ENCODE results near the gene CDC42EP4. TPM values are rescaled to one million over a fixed set of nuclear protein-coding genes. Genes with fewer than 3 reads are reported as not detected.
A peak's percentile ranks its signal among the peaks of the same experiment; 100 is the strongest.

The CDC42EP4 gene
- total RNA-seq, 2 donors from 2014 or later = 73.8 to 134 TPM

DNA sequence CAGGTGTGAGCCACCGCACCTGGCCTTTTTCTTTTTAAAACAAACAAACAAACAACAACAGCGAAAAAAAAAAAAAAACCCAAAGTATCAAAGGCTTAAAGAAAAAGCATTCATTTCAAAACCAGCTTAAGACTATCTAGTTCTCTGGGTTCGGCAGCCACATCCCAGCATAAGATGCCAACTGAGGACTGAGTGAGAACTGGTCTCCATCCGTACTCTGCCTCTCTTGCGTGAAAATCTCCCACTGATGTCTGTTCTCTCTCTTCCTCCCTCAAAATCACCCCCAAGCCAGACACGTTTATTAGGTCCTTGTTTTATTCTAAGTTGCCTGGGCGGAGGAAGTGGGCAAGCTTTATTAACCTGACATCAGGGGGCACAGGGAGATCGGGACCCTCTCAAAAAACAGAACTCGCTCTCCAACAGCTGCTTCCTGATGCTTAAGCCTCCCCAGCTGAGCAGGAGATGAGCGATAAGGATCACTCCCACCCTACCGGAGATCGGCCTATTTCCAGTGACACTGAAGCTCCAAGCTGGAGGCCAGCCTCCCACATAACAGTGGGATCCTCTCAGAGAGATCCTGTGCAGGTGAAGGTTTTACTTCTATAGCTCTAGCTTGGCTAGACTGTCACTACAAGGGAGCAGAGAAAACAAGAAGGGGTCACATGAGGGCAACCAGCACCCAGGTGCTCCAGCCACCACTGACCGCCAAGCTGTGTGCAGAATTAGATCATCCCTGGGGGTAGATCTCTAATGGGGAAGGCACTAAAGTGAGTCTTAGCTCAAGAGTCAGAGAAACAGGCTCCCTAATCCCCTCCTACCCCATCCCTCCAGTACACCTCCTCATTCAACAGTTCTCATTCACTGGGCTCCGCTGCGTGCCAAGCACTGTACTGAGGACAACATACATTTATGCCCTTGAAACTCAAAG is 13.6 kb downstream of the CDC42EP4 start:
- Histone ChIP-seq H3K4me1 (ENCODE audit: control insufficient read depth in 1 of 2, low read depth in 2 of 2) (peaks cover 25 to 69% of the 10 kb centered on the region in 2 donors), H3K4me3 (no peak overlapping the region), H3K27me3 (replicated peaks; ENCODE audit: insufficient read depth) (no peaks in the 10 kb centered on the region), H3K27ac (no peak overlapping the region), H3K36me3 (no peaks in the 10 kb centered on the region), H3K9me3 (no peaks in the 10 kb centered on the region)
- TF ChIP-seq, protein P1, sequence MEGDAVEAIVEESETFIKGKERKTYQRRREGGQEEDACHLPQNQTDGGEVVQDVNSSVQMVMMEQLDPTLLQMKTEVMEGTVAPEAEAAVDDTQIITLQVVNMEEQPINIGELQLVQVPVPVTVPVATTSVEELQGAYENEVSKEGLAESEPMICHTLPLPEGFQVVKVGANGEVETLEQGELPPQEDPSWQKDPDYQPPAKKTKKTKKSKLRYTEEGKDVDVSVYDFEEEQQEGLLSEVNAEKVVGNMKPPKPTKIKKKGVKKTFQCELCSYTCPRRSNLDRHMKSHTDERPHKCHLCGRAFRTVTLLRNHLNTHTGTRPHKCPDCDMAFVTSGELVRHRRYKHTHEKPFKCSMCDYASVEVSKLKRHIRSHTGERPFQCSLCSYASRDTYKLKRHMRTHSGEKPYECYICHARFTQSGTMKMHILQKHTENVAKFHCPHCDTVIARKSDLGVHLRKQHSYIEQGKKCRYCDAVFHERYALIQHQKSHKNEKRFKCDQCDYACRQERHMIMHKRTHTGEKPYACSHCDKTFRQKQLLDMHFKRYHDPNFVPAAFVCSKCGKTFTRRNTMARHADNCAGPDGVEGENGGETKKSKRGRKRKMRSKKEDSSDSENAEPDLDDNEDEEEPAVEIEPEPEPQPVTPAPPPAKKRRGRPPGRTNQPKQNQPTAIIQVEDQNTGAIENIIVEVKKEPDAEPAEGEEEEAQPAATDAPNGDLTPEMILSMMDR (IDR thresholded peaks at IDR 0.05) = no peak
- DNase-seq (ENCODE audit: low spot score) (no peak), ATAC-seq (ENCODE audit: insufficient number of reproducible peaks, low FRiP score, low read depth) (no peak)

DNA sequence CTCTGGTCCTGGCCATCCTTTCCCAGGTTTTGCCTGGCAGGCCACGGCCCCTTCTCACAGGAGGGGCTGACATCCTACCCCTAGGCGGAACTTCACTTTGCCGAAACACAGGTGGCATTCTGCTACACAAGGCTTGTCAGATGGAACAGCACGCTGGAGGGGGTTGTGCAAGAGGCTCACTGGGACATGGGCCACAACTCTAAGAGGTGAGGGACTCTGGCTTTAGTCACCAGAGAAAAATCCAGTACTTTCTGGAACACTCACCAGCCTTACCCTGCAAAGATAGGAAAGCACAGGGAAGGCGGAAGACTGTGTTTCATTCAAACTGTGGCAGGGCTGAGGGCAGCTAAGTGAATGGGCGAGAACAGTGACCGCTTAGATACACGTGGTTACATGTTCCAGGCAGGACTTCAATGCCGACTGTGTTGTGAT is 18.3 kb downstream of the CDC42EP4 start:
- Histone ChIP-seq H3K9me3 (no peaks in the 10 kb centered on the region), H3K27ac (peak overlapping the region; percentile 90 to 94), H3K4me3 (no peak overlapping the region), H3K27me3 (replicated peaks; ENCODE audit: insufficient read depth) (no peaks in the 10 kb centered on the region), H3K4me1 (ENCODE audit: control insufficient read depth in 1 of 2, low read depth in 2 of 2) (peaks cover 58 to 80% of the 10 kb centered on the region in 2 donors), H3K36me3 (no peaks in the 10 kb centered on the region)
- TF ChIP-seq, protein P1 (IDR thresholded peaks at IDR 0.05) = no peak
- peak; percentile 65 for DNase-seq (ENCODE audit: low spot score)
- peak; percentile 83 for ATAC-seq (ENCODE audit: insufficient number of reproducible peaks, low FRiP score, low read depth)

DNA sequence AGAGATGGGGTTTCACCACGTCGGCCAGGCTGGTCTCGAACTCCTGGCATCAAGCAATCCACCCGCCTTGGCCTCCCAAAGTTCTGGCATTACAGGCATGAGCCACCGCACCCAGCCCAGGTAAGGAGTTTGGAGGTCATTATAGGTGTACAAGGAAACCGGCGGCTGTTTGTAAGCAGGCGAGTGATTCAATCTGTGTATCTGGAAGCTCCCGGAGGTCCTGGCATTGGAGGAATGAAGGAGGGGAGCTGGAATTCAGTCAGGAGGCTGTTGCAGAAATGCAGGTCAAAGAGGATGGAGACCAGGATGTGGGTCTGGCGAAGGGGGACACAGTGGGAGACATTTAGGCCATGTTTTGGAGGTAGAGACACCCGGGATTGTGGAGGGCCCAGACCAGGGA is 18.8 kb downstream of the CDC42EP4 start:
- no peak overlapping the region for H3K4me3 ChIP-seq
- H3K9me3 ChIP-seq = no peaks in the 10 kb centered on the region
- no peaks in the 10 kb centered on the region for H3K27me3 ChIP-seq (replicated peaks; ENCODE audit: insufficient read depth)
- TF ChIP-seq, protein P1 (IDR thresholded peaks at IDR 0.05) = no peak
- peak overlapping the region; percentile 90 to 94 for H3K27ac ChIP-seq
- H3K4me1 ChIP-seq (ENCODE audit: control insufficient read depth in 1 of 2, low read depth in 2 of 2) = peaks cover 57 to 80% of the 10 kb centered on the region in 2 donors
- DNase-seq (ENCODE audit: low spot score) = no peak
- ATAC-seq (ENCODE audit: insufficient number of reproducible peaks, low FRiP score, low read depth) = no peak
- no peaks in the 10 kb centered on the region for H3K36me3 ChIP-seq

DNA sequence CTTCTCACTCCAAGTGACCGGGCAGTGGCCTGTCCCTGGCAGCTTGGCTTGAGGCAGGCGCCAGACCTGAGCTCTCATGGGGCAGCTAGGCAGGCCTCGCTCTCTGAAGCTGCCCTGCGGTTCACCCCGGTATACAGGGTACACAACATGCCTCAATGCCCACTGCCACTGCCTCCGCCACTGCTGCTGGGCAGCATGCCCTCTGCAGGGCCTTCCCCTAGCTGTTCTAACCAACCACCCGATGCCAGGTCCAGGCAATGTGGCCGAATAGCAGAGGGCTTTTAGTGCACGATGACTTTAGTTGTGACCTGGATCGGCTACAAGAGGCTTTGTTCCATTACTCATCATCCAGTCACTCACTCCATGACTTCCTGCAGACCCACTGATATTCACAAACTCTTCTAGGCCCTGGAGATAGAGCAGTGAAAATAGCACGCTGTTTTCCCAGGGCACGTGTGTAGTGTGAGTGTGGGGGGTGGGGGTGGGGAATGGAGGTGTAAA is 19.7 kb downstream of the CDC42EP4 start:
- H3K27me3 ChIP-seq (replicated peaks; ENCODE audit: insufficient read depth) = no peaks in the 10 kb centered on the region
- H3K36me3 ChIP-seq = no peaks in the 10 kb centered on the region
- TF ChIP-seq, protein P1 (IDR thresholded peaks at IDR 0.05) = no peak
- ATAC-seq (ENCODE audit: insufficient number of reproducible peaks, low FRiP score, low read depth) = peak; percentile 63
- DNase-seq (ENCODE audit: low spot score) = peak; percentile 70
- H3K27ac ChIP-seq = peak overlapping the region; percentile 90 to 94
- no peaks in the 10 kb centered on the region for H3K9me3 ChIP-seq
- H3K4me3 ChIP-seq = peak overlapping the region; percentile 48
- H3K4me1 ChIP-seq (ENCODE audit: control insufficient read depth in 1 of 2, low read depth in 2 of 2) = peaks cover 59 to 87% of the 10 kb centered on the region in 2 donors

DNA sequence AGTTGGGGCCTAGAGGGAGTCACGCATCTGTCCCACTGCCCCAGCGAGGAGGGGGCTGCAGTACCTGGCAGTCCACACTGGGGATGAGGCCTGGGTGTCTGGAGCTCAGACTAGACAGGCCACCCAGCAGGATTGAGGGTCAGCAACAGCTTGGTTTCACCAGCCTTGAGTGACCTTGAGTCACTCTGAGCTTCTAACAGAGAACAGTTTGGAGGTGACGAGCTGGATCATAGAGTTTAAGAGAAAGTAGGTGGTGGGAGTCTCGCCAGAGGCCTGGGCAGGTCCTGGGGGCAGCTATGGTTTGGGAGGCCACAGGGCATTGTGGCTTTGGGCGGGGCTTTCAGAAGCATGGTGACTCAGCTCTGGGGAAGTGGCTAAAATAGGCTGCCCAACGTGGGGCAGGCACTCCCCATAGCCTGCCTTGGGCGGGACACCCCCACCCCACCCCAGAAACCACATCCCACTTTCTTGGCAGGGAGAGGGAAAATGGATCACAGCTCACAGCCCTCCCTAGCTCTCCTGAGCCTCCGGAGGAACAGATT is 20.5 kb downstream of the CDC42EP4 start:
- Histone ChIP-seq H3K27ac (peak overlapping the region; percentile 90 to 94), H3K9me3 (no peaks in the 10 kb centered on the region), H3K4me3 (peak overlapping the region; percentile 48), H3K36me3 (no peaks in the 10 kb centered on the region), H3K27me3 (replicated peaks; ENCODE audit: insufficient read depth) (no peaks in the 10 kb centered on the region), H3K4me1 (ENCODE audit: control insufficient read depth in 1 of 2, low read depth in 2 of 2) (peaks cover 60 to 94% of the 10 kb centered on the region in 2 donors)
- DNase-seq (ENCODE audit: low spot score) = peak; percentile 77
- TF ChIP-seq, protein P1 (IDR thresholded peaks at IDR 0.05) = no peak
- ATAC-seq (ENCODE audit: insufficient number of reproducible peaks, low FRiP score, low read depth) = peak; percentile 56
